ENCODE data around the gene MKKS. TPM values are rescaled to one million over a fixed set of nuclear protein-coding genes. Genes with fewer than 3 reads are reported as not detected.

MKKS gene
- polyA plus RNA-seq, 1 donor (not counting 4 experiments of a cell fraction or from before 2014, with no cell fraction given): 24.8 TPM

- Histone ChIP-seq H3K36me3 (ENCODE audit: control insufficient read depth in 2 of 2, extremely low read depth in 1 of 2, insufficient read depth in 2 of 2, low read length in 2 of 2) (no peaks in the 10 kb centered on the region), H3K4me2 (ENCODE audit: control insufficient read depth, extremely low read depth, insufficient read depth, low read depth, low read length) (no peak overlapping the region), H3K4me3 (ENCODE audit: control insufficient read depth in 2 of 3, extremely low read depth in 1 of 3, insufficient read depth in 2 of 3, low read depth in 1 of 3, low read length in 3 of 3) (no peak overlapping the region), H4K20me1 (ENCODE audit: control insufficient read depth, extremely low read depth, insufficient read depth, low read length) (no peaks in the 10 kb centered on the region), H3K9me1 (ENCODE audit: control insufficient read depth, extremely low read depth, insufficient read depth, low read length) (no peaks in the 10 kb centered on the region), H3K79me2 (ENCODE audit: control insufficient read depth, insufficient read depth, low read length) (peaks cover 23% of the 10 kb centered on the region), H3K27me3 (ENCODE audit: control insufficient read depth, extremely low read depth, insufficient read depth, low read length) (no peaks in the 10 kb centered on the region), H2AFZ (ENCODE audit: control insufficient read depth, low read length) (no peak overlapping the region), H3K27ac (ENCODE audit: control insufficient read depth, insufficient read depth, low read length) (no peak overlapping the region), H3K9ac (ENCODE audit: control insufficient read depth, extremely low read depth, insufficient read depth, low read length) (no peak overlapping the region), H3K9me3 (ENCODE audit: control insufficient read depth, low read depth, low read length) (no peaks in the 10 kb centered on the region), H3K4me1 (ENCODE audit: control insufficient read depth, extremely low read depth, insufficient read depth, low read length) (peaks cover 11% of the 10 kb centered on the region)
- TF ChIP-seq CTCF (optimal IDR thresholded peaks at IDR 0.05 in 1 of 3, IDR thresholded peaks at IDR 0.05 in 1 of 3, conservative IDR thresholded peaks at IDR 0.05 in 1 of 3; ENCODE audit: extremely low read depth in 1 of 3, insufficient read depth in 2 of 3, low read length in 3 of 3) (no peak), EZH2 (IDR thresholded peaks at IDR 0.05; ENCODE audit: low read length) (no peak)
- dilution Hi-C loops (cut with MboI; ENCODE audit: extremely low pct_ligation_motif_present, low sequenced_read_pairs): no loop called here
- DNase-seq (ENCODE audit: low read depth, low spot score) (no peak), FAIRE-seq (no peak)
Measured at GRCh38 chr20:10449270-10449669, 15.2 kb upstream of the MKKS start.

- Histone ChIP-seq H3K9me1 (ENCODE audit: control insufficient read depth, extremely low read depth, insufficient read depth, low read length) (no peaks in the 10 kb centered on the region), H3K9me3 (ENCODE audit: control insufficient read depth, low read depth, low read length) (no peaks in the 10 kb centered on the region), H3K4me3 (ENCODE audit: control insufficient read depth in 2 of 3, extremely low read depth in 1 of 3, insufficient read depth in 2 of 3, low read depth in 1 of 3, low read length in 3 of 3) (no peak overlapping the region), H3K36me3 (ENCODE audit: control insufficient read depth in 2 of 2, extremely low read depth in 1 of 2, insufficient read depth in 2 of 2, low read length in 2 of 2) (no peaks in the 10 kb centered on the region), H2AFZ (ENCODE audit: control insufficient read depth, low read length) (no peak overlapping the region), H4K20me1 (ENCODE audit: control insufficient read depth, extremely low read depth, insufficient read depth, low read length) (no peaks in the 10 kb centered on the region), H3K27ac (ENCODE audit: control insufficient read depth, insufficient read depth, low read length) (no peak overlapping the region), H3K27me3 (ENCODE audit: control insufficient read depth, extremely low read depth, insufficient read depth, low read length) (no peaks in the 10 kb centered on the region), H3K4me2 (ENCODE audit: control insufficient read depth, extremely low read depth, insufficient read depth, low read depth, low read length) (no peak overlapping the region), H3K79me2 (ENCODE audit: control insufficient read depth, insufficient read depth, low read length) (peaks cover 21% of the 10 kb centered on the region), H3K4me1 (ENCODE audit: control insufficient read depth, extremely low read depth, insufficient read depth, low read length) (peaks cover 11% of the 10 kb centered on the region), H3K9ac (ENCODE audit: control insufficient read depth, extremely low read depth, insufficient read depth, low read length) (no peak overlapping the region)
- FAIRE-seq (no peak), DNase-seq (ENCODE audit: low read depth, low spot score) (no peak)
- dilution Hi-C loops (cut with MboI; ENCODE audit: extremely low pct_ligation_motif_present, low sequenced_read_pairs): no loop called here
- TF ChIP-seq EZH2 (IDR thresholded peaks at IDR 0.05; ENCODE audit: low read length): no peak
Measured at GRCh38 chr20:10448270-10449156, 14.5 kb upstream of the MKKS start.
